AG10803 (cell line): ENCODE data around the gene ATXN2L.
A peak's percentile ranks its signal among the peaks of the same experiment; 100 is the strongest.

Source experiments
- DNase-seq: peaks from one replicate; pipeline ENCODE4 v3.0.0; 2010; ENCODE audit warnings: low read depth
- H3K4me3 ChIP-seq: 2 replicates; pipeline ENCODE4 v1.5.1; 2011; ENCODE audit warnings: mild to moderate bottlenecking, low read length, control low read depth
- TF ChIP-seq, protein P1 (sequence below): conservative IDR thresholded peaks from 2 replicates; pipeline ENCODE4 v1.5.1; 2011; ENCODE audit warnings: mild to moderate bottlenecking, low read length, control low read depth, inconsistent platforms

Gene ATXN2L

DNA sequence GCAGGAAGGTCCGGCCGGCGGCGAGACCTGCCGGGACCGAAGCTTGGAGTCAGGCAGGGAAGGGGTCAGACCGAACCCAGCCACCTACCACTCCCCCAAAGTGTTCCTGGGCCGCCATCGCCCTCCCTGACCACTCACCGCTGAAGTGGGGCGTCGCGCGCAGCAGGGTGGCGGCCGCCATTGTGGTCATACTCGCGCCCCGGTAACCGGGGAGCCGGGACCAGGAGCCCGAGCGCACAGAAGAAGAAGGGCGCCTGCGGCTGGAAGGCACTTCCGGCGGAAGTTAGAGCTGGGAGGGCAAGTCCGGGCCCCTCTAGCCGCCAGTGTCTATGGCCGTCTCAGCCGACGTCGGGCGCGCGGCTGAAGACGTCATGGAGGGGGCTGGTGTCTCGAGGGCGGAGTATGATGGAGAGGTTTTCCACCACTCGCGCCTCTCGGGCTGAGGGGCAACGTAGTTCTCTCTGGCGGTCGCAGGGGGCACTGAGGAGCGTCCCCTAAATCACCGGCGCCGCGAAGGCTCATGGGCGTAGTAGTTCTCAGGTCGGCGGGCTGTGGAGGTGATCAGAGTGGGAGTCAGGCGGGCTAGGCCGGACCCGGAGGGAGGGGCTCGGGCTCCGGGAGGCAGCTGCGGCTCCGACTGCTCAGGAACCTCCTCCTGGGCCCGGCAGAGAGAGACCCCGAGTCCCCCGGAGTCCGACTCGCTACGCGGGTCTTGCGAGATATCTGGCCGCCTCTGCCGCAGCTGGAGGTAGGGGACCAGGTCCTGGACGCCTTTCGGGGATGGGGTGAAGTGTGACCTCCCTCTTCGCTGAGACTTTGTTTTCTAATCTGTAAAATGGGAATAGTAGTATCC lies 23.5 kb downstream of the ATXN2L start, which contains the start of gene TUFM:
Gene TUFM (minus strand): TSS at position 269 of the 853 bp plus-strand sequence. CDS start 79 bp downstream, at position 190.
- DNase-seq, result peak; percentile 98
- peak within 1 kb of the TSS; percentile 98 for H3K4me3 ChIP-seq
- TF ChIP-seq, protein P1, sequence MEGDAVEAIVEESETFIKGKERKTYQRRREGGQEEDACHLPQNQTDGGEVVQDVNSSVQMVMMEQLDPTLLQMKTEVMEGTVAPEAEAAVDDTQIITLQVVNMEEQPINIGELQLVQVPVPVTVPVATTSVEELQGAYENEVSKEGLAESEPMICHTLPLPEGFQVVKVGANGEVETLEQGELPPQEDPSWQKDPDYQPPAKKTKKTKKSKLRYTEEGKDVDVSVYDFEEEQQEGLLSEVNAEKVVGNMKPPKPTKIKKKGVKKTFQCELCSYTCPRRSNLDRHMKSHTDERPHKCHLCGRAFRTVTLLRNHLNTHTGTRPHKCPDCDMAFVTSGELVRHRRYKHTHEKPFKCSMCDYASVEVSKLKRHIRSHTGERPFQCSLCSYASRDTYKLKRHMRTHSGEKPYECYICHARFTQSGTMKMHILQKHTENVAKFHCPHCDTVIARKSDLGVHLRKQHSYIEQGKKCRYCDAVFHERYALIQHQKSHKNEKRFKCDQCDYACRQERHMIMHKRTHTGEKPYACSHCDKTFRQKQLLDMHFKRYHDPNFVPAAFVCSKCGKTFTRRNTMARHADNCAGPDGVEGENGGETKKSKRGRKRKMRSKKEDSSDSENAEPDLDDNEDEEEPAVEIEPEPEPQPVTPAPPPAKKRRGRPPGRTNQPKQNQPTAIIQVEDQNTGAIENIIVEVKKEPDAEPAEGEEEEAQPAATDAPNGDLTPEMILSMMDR, result peak; percentile 62

DNA sequence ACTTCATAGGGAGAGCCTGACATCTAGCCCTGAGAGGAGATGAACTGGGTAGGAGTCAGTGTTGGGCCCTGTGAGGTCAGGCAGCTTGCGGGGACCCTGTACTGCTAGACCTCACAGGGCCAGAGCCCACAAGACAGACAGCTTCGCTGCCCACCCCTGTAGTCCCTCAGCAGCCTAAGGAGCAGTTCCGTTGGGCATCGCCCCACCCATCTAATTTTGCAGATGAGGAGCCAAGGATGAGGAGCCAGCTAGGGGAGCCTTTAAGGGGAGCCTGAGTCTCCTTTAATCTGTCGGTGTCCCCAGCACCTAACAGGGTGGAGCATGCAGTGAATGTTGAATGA lies 24.1 kb downstream of the ATXN2L start:
- H3K4me3 ChIP-seq, result peak overlapping the region; percentile 98
- TF ChIP-seq, protein P1, result no peak
- DNase-seq, result no peak

DNA sequence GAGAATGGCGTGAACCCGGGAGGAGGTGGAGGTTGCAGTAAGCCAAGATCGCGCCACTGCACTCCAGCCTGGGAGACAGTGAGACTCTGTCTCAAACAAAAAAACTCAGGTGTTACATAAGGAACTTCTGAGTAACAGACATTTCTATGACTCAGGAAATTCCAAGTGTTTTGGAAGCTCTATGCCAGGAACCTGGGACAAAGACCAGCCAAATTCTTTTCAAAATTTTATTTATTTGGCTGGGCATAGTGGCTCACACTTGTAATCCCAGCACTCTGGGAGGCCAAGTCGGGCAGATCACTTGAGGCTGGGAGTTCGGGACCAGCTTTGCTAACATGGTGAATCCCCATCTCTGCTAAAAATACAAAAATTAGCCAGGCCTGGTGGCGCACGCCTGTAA lies 35.6 kb downstream of the ATXN2L start:
- H3K4me3 ChIP-seq, result no peak overlapping the region
- TF ChIP-seq, protein P1, result no peak
- peak; percentile 50 for DNase-seq

DNA sequence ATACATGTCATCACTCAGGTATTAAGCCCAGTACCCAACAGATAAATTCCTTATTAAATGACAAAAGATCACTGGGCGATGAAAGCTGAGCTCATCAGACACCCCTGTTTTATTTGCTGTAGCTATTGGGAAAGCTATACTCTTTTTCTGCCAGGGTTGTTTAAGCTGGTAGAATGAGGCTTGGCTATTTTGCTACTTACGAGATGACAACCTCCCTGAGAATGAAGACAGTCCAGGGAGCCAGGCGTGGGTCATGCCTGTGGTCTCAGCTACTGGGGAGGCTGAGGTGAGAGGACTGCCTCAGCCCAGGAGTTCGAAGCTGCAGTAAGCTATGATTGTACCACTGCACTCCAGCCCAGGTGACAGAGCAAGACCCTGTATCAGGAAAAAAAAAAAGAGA lies 36.5 kb downstream of the ATXN2L start:
- H3K4me3 ChIP-seq, result no peak overlapping the region
- peak; percentile 10 for DNase-seq
- TF ChIP-seq, protein P1, result no peak

DNA sequence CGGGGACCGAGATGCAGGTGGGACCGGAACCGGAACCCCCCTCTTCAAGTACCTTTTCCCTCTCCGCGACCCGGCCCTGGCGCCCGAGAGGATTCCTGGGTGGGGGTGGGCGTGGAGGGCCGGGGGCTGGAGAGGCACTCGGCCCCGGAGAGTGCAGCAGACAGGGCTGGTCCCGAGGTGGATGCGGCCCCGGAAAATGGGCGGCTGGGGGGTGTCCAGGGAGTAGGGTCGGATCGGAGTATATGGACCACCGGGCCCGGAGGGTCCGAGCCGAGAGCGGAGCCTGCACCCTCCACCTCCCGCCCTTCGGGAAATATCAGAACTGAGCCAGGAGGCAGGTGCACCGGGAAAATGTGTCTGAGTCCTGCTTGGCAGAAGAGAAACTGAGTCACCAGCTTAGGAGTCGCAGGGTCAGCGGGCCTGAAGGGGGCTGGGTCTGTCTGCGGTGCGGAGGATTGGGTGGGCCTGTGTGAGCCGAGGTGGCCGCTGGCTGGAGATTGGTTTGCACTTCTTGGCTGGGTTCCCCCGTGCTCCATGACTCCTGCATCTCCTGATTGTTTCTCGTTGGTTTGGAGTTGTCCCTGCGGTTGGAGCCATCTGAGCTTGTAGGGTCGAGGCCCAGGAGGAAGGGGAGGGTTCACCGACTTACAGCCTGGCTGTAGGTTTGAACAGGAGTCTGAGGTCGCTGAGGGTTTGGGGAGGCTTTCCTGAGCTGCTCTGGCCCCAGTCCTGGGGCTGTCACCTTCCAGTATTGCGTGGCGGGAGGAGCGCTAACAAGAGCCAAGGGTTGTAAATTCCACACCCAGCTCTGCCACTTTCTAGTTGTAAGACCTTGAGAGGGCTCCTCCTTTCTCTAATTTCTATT lies 41.4 kb downstream of the ATXN2L start:
- H3K4me3 ChIP-seq, result peak overlapping the region; percentile 98
- TF ChIP-seq, protein P1, result no peak

DNA sequence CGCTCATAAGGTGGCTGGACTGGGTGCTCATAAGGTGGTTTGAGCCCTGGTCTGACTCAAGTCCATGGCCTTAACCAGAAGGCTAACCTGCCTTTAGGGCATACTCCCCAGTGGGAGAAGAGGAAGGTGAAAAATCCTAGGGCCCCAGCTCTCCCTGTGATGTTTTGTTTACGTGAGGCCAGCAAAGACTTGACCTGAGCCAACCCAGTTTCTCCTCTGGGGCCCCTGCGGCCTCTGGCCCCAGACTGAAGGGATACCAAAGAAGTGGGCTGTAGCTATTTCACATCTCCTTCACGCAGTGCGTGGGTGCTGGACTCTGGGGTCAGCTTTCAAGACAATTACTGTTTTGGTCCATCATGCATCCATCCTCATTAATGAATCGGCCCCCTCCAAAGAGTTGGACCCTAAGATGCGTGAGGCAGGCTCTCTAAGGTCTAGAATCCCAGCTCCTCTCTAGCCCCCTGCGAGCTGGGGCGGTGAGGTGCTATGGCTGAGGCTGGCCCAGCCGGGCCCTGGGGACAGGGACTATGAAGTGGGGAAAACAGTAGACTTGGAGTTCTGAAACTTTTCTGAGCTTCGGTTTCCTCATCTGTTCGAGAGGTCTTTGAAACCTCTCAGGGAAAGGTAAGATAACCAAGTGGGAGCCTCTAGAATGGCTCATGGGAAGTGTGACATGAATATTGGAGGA lies 42.3 kb downstream of the ATXN2L start:
- H3K4me3 ChIP-seq, result peak overlapping the region; percentile 98
- DNase-seq, result no peak
- TF ChIP-seq, protein P1, result no peak

More for the DNA sequence above, 41.4 kb downstream of the ATXN2L start:
- peak; percentile 44 for DNase-seq
